PC-9 (cell line): ENCODE measurements around the gene HGS. TPM values are rescaled to one million over a fixed set of nuclear protein-coding genes. Genes with fewer than 3 reads are reported as not detected.

Experiments used
- BruUV-seq: library from RNA; stranded (reverse); fragments of 400-500 nt; replicated peaks from 2 replicates; lab custom pipeline; 2021; lab: Mats Ljungman, UMichigan
- CTCF ChIA-PET: fragments of 300-600 bp; sonication (Branson Sonifier 250); formaldehyde crosslinking; loops from one replicate; lab custom pipeline; 2022; ENCODE audit warnings: antibody characterized with exemption; lab: Charles Lee
- POLR2A ChIA-PET: fragments of 300-600 bp; sonication (Branson Sonifier 250); formaldehyde crosslinking; loops from one replicate; lab custom pipeline; 2022; ENCODE audit warnings: antibody characterized with exemption; ENCODE audit not compliant: unreplicated experiment; lab: Charles Lee
- DNase-seq, 2 experiments: peaks; one replicate each; pipeline versions ENCODE4 v3.0.0 to v3.0.0-alpha.2; 2015 to 2022; ENCODE audit warnings: mixed read lengths in 1 of 2
- H2AFZ ChIP-seq: fragments of 200-600 bp; sonication (generic); 2 replicates; pipeline ENCODE4 v1.8.1; 2017; ENCODE audit warnings: antibody characterized with exemption
- H3F3A ChIP-seq: fragments of 200-600 bp; sonication (generic); 2 replicates; pipeline ENCODE4 v1.8.1; 2017; ENCODE audit warnings: antibody characterized with exemption, mild to moderate bottlenecking, low read depth; ENCODE audit not compliant: insufficient read depth
- H3K27ac ChIP-seq: fragments of 200-600 bp; sonication (generic); 2 replicates; pipeline ENCODE4 v1.6.1; 2016; ENCODE audit warnings: mixed run types
- H3K27me3 ChIP-seq: fragments of 200-600 bp; sonication (generic); 2 replicates; pipeline ENCODE4 v1.6.1; 2016; ENCODE audit warnings: low read depth, mixed run types; ENCODE audit not compliant: insufficient read depth
- H3K36me3 ChIP-seq: fragments of 200-600 bp; sonication (generic); 2 replicates; pipeline ENCODE4 v1.6.1; 2016; ENCODE audit warnings: low read depth, mixed run types
- H3K4me1 ChIP-seq: fragments of 200-600 bp; sonication (generic); replicated peaks from 2 replicates; pipeline ENCODE4 v1.6.1; 2016; ENCODE audit warnings: mixed run types; ENCODE audit not compliant: insufficient read depth
- H3K4me2 ChIP-seq: fragments of 200-600 bp; sonication (generic); 2 replicates; pipeline ENCODE4 v1.6.1; 2017; ENCODE audit warnings: mixed run types
- H3K4me3 ChIP-seq: fragments of 200-600 bp; sonication (generic); 2 replicates; pipeline ENCODE4 v1.6.1; 2016; ENCODE audit warnings: mixed run types
- H3K79me2 ChIP-seq: fragments of 200-600 bp; sonication (generic); 2 replicates; pipeline ENCODE4 v1.6.1; 2017; ENCODE audit warnings: low read depth, mixed run types
- H3K9me2 ChIP-seq: fragments of 200-600 bp; sonication (generic); 2 replicates; pipeline ENCODE4 v1.8.1; 2017; ENCODE audit warnings: mild to moderate bottlenecking; ENCODE audit not compliant: insufficient read depth
- H3K9me3 ChIP-seq: fragments of 200-600 bp; sonication (generic); 2 replicates; pipeline ENCODE4 v1.8.1; 2016; ENCODE audit warnings: low read depth; ENCODE audit not compliant: insufficient read depth
- H4K20me1 ChIP-seq: fragments of 200-600 bp; sonication (generic); 2 replicates; pipeline ENCODE4 v1.8.1; 2017; ENCODE audit not compliant: insufficient read depth
- EZH2 ChIP-seq: fragments of 200-600 bp; sonication (generic); IDR thresholded peaks from 2 replicates; pipeline ENCODE4 v1.8.0; 2017; ENCODE audit warnings: antibody characterized with exemption, low read depth
- intact Hi-C: fragments of 100-400 bp; cut with micrococcal nuclease; formaldehyde crosslinking; loops from one replicate; pipeline ENCODE4 v1.10.0; 2022; ENCODE audit not compliant: unreplicated experiment
- total RNA-seq: library from RNA; stranded (reverse); gene quantifications from 2 replicates; pipeline ENCODE4 v1.2.3, GENCODE V29; 2021
- TF ChIP-seq, protein P1 (sequence below): fragments of 200-600 bp; sonication (generic); conservative IDR thresholded peaks from 2 replicates; pipeline ENCODE4 v1.6.1; 2017; ENCODE audit warnings: mixed run types, antibody characterized with exemption, mild to moderate bottlenecking, moderate library complexity

HGS gene
- total RNA-seq, 1 experiment from 2014 or later: 166 TPM

DNA sequence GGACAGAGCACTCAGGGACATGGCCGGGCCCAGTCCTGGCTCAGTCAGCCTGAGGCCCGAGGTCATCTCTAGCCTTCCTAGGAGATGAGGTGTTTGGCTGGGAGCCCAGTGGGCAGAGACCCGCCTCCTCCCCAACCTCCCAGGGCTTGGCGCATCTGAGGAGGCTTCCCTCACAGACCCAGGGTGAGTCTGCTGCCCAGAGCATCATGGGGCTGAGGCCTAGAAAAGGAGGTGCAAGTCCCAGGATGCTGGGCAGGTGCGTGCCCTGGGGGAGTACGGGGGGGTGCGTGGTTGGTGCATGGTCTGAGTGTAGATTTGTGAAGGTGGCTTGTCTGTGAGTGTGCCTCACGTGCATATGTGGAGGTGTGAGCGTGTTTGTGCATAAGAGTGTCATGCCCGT lies 32.1 kb upstream of the HGS start:
- H3K4me1 ChIP-seq: no peaks in the 10 kb centered on the region
- no peaks in the 10 kb centered on the region for H3K9me2 ChIP-seq
- intact Hi-C loops: no loop called here
- no peaks in the 10 kb centered on the region for H4K20me1 ChIP-seq
- POLR2A ChIA-PET: no interaction called here
- no peak overlapping the region for H3K27ac ChIP-seq
- no peaks in the 10 kb centered on the region for H3K36me3 ChIP-seq
- TF ChIP-seq, protein P1, sequence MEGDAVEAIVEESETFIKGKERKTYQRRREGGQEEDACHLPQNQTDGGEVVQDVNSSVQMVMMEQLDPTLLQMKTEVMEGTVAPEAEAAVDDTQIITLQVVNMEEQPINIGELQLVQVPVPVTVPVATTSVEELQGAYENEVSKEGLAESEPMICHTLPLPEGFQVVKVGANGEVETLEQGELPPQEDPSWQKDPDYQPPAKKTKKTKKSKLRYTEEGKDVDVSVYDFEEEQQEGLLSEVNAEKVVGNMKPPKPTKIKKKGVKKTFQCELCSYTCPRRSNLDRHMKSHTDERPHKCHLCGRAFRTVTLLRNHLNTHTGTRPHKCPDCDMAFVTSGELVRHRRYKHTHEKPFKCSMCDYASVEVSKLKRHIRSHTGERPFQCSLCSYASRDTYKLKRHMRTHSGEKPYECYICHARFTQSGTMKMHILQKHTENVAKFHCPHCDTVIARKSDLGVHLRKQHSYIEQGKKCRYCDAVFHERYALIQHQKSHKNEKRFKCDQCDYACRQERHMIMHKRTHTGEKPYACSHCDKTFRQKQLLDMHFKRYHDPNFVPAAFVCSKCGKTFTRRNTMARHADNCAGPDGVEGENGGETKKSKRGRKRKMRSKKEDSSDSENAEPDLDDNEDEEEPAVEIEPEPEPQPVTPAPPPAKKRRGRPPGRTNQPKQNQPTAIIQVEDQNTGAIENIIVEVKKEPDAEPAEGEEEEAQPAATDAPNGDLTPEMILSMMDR: no peak
- no peak for TF ChIP-seq EZH2
- no peaks in the 10 kb centered on the region for H3K79me2 ChIP-seq
- H2AFZ ChIP-seq: no peak overlapping the region
- no peaks in the 10 kb centered on the region for H3K9me3 ChIP-seq
- peak; percentile 70 to 89 for DNase-seq
- no TSS peak for BruUV-seq
- CTCF ChIA-PET: no interaction called here
- H3F3A ChIP-seq: no peaks in the 10 kb centered on the region
- no peaks in the 10 kb centered on the region for H3K27me3 ChIP-seq
- H3K4me2 ChIP-seq: no peak overlapping the region
- H3K4me3 ChIP-seq: no peak overlapping the region

DNA sequence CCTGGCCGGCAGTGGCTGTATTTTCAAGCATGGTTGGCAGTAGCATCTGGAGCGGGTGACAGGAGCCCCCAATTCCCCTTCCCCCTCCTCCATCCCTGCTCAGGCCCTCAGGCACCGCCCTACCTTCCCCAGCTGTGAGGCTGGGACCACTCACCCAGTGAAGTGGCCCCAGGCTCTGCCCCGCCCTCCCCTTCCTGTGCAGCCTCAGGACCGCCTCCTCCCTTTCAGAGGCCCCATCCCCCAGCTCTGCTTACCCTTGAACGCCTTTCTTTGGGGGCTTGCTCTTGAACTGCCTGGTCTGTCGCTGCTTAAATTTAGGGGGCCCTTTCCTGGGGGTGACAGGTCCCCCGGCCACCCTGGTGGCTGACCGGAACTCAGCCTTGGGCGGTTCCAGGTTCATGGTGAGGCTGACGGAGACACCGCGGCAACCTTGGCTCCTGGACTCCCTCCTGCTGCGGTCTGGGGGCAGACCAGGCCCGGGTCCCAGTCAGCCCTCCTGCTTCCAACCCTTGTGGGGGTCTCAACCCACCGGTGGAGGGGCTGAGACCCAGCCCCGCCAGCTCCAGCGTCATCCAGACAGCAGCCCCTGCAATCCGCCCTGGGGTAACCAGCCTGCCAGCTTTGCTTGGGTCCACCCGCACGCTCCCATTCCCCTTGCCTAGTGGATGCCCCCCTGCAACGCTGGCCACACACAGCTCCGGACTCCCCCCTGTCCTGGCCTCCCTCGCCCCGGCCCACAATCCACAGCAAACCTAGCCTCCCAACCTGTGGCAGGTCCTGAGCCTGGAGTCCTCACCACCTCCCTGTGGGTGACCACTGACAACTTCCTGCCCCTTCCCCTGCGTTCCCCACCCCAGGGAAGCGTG lies 30.7 kb upstream of the HGS start:
- CTCF ChIA-PET: no interaction called here

DNA sequence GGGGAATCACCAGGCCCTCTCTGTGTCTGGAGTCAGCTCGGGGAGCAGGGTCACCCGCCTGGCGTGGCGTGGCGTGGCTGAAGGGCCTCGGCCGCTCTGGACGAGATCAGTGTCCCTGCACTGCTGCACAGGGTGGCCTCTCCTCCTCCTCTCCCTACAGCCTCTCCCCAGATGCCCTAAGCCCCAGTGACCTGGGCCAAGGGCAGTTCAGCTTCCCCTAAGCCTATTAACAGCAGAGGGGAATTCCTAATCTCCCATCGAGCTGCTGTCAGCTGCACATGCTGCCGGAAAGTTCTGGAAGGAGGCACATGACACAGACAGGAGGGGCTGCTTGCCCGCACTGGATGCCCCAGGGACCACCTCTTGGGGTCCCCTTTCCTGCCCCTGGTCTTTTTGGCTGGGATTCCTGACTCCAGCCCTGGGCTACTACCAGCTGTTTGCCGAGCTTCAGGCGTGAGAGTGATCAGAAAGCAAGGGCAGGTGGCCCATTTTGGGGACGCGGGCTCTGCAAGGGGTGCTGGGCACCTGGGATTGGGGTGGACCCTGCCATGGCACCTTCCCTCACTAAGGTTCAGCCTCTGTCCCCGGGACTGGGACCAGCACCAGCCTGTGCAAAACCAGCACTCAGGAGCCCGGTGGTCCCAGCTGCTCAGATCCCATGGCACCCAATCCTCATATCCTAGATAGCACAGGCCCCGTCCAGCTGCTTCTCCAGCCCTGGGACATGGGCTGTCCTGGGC lies 28.3 kb upstream of the HGS start:
- Histone ChIP-seq H3K79me2 (no peaks in the 10 kb centered on the region), H2AFZ (no peak overlapping the region), H3K4me2 (no peak overlapping the region), H4K20me1 (no peaks in the 10 kb centered on the region), H3K4me1 (peaks cover 19% of the 10 kb centered on the region), H3F3A (peaks cover 18% of the 10 kb centered on the region), H3K9me2 (no peaks in the 10 kb centered on the region), H3K9me3 (no peaks in the 10 kb centered on the region), H3K36me3 (no peaks in the 10 kb centered on the region), H3K27ac (no peak overlapping the region), H3K4me3 (no peak overlapping the region), H3K27me3 (no peaks in the 10 kb centered on the region)
- no TSS peak for BruUV-seq
- TF ChIP-seq, protein P1: no peak
- TF ChIP-seq EZH2: no peak
- ChIA-PET CTCF (no interaction called here), POLR2A (no interaction called here)
- intact Hi-C loops: no loop called here
- DNase-seq: no peak

More for the DNA sequence above, 30.7 kb upstream of the HGS start:
- DNase-seq: no peak
- no peaks in the 10 kb centered on the region for H3K79me2 ChIP-seq
- no peak overlapping the region for H3K4me3 ChIP-seq
- H3K4me1 ChIP-seq: no peaks in the 10 kb centered on the region
- no TSS peak for BruUV-seq
- H3K4me2 ChIP-seq: no peak overlapping the region
- H3F3A ChIP-seq: no peaks in the 10 kb centered on the region
- no peaks in the 10 kb centered on the region for H3K27me3 ChIP-seq
- H2AFZ ChIP-seq: no peak overlapping the region
- H3K36me3 ChIP-seq: no peaks in the 10 kb centered on the region
- no peak overlapping the region for H3K27ac ChIP-seq
- intact Hi-C loops: no loop called here
- TF ChIP-seq, protein P1: no peak
- TF ChIP-seq EZH2: no peak
- H3K9me2 ChIP-seq: no peaks in the 10 kb centered on the region
- POLR2A ChIA-PET: no interaction called here
- H4K20me1 ChIP-seq: no peaks in the 10 kb centered on the region
- no peaks in the 10 kb centered on the region for H3K9me3 ChIP-seq
